Measurements from ENCODE around the gene HDAC5.

GRCh38 chr17:44170135-44170498 is 46.7 kb upstream of the HDAC5 start:
- TF ChIP-seq ZBTB20 (tag by site-specific recombination; IDR thresholded peaks at IDR 0.05): no peak
- no peak for TF ChIP-seq ZBTB21 (tag by site-specific recombination; IDR thresholded peaks at IDR 0.05)
- TF ChIP-seq CTCF (tag by site-specific recombination; IDR thresholded peaks at IDR 0.05): no peak
- TF ChIP-seq ZNF239 (tag by site-specific recombination; IDR thresholded peaks at IDR 0.05): no peak
- no peak for TF ChIP-seq ZBTB7A (tag by site-specific recombination; IDR thresholded peaks at IDR 0.05; ENCODE audit: low read depth)
- no peak for TF ChIP-seq SP2 (tag by site-specific recombination; IDR thresholded peaks at IDR 0.05)
- TF ChIP-seq SETDB1 (IDR thresholded peaks at IDR 0.05; ENCODE audit: insufficient read length, low read length): no peak
- TF ChIP-seq BCL11A (tag by site-specific recombination; IDR thresholded peaks at IDR 0.05; ENCODE audit: low read depth): no peak
- TF ChIP-seq HIC1 (tag by site-specific recombination; IDR thresholded peaks at IDR 0.05): no peak
- no peak for TF ChIP-seq KLF9 (tag by site-specific recombination; IDR thresholded peaks at IDR 0.05; ENCODE audit: low read depth)
- TF ChIP-seq ZNF747 (tag by site-specific recombination; IDR thresholded peaks at IDR 0.05): no peak
- TF ChIP-seq ZNF768 (tag by site-specific recombination; IDR thresholded peaks at IDR 0.05): no peak
- TF ChIP-seq ZNF792 (tag by site-specific recombination; IDR thresholded peaks at IDR 0.05): no peak
